Measurements from ENCODE around the gene SOX13.

- no peak for TF ChIP-seq POLR2A (IDR thresholded peaks at IDR 0.05; ENCODE audit: low read length)
- TF ChIP-seq GATA1 (IDR thresholded peaks at IDR 0.05; ENCODE audit: low read depth, low read length) = no peak
These were observed 31.0 kb upstream of the SOX13 start for GRCh38 chr1:204041803-204042505.

Measured in erythroblast (primary cell).